Hypothalamus (tissue), 51 donors: ENCODE results near the gene FOXP2.
A peak's percentile ranks its signal among the peaks of the same experiment; 100 is the strongest.
"Not testable (repeated sequence)": the region's sequence is repeated elsewhere in the genome, so short reads cannot be mapped to it uniquely, and the experiment has no call there.

Experiments used
- DNase-seq, 51 donors: peaks; one replicate each; lab custom pipeline; 2025; lab: John Stamatoyannopoulos, UW

Gene FOXP2

DNA sequence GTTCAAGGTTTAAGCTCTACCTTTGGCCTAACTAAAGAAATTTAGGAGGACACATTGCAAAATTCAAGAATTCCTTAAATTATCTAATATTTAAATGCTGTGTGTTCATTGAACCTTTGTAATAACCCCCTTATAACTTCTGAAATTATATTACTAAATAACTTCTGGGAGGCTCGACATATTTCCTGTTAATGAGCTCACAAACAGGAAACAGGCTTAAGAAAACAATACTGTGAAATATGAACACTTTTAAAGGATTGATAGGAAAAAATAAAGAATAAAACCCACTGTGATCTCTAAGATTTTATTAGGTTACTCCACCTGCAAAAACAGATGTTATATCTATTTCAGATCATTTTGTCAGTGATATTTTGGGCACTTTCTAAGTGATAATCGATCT is 74.1 kb downstream of the FOXP2 start:
- no peak for DNase-seq

DNA sequence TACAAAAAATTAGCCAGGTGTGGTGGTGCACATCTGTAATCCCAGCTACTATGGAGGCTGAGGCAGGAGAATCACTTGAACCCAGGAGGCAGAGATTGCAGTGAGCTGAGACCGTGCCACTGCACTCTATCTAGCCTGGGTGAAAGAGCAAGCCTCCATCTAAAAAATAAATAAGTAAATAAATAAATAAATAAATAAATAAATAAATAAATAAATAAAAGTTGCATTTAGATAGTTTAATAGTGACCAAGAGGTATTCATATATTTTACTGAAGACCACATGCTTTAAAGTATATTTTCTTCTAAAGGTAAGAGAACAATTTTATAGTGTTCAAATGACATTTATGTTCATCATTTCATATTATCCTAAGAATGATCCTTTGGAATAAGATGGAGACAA is 82.9 kb downstream of the FOXP2 start:
- DNase-seq: not testable (repeated sequence)

DNA sequence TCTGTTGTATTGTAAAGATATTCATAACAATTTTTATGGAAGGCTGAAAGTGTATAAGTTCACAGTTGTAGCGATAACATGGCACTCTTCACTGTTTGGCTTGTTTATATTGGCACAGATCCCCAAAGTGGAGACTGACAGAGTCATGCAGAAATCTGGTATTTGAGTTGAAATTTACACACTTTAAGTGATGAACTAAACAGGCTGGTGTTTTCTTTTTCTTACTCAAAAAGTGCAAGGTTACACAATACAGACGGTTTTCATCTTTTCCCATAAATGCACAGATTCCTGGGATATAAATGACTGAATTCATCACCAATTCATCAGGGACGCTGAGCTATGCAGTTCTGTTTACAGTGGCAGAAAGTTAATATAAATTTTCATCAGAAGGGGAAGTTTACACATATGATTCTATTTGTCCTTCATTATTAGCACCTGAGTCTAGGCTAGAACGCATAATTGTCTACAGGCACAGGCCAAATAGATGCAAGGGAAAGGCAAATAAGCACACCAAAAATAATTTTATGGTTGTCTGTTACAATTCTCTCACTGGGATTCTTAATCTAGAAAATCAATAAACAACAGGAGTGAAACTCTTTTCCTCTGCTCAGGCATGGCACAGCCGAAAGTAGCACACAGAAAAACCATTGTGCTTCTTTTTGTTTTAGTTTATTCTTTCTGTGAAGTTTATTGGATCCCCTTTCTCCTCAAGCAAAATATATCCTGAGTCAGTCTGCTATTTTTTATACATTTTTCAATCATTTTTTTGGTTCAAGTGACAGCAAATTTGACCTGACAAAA is 88.0 kb downstream of the FOXP2 start:
- DNase-seq: no peak

DNA sequence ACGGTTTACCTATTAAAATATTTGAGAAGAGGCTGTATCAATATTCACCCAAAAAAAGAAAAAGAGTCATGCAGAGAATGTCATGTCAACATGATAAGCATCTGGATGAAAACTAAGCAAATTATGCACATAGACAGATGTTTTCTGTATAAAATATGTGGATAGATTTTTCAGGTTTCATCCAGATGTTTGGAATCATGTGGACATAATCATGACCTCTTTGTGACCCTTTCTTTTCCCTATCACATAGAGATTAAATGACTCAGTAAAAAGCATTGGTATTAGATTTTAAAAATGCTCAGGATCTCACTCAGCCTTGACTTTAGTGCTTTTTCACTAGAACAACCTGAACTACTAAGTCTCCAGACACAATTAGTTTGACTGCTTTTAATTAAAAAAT is 90.0 kb downstream of the FOXP2 start:
- no peak for DNase-seq

DNA sequence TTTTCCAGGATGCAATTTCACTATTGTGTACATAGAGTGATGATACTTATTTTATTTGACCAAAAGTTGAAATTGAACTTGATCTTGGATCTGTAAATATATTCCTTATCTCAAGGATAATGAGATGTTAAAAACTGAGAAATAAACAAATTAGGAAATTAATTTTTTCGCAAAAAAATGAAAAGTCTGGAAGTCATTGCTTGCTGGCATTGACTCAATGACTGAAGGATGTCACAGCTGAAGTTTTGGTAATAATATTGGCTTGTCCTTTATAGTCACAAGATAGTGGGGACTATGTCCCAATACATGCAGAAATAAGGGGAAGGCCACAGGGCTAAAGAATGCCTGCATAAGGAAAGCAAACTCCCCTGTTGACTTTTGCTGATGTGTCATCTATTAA is 92.8 kb downstream of the FOXP2 start:
- DNase-seq: no peak

DNA sequence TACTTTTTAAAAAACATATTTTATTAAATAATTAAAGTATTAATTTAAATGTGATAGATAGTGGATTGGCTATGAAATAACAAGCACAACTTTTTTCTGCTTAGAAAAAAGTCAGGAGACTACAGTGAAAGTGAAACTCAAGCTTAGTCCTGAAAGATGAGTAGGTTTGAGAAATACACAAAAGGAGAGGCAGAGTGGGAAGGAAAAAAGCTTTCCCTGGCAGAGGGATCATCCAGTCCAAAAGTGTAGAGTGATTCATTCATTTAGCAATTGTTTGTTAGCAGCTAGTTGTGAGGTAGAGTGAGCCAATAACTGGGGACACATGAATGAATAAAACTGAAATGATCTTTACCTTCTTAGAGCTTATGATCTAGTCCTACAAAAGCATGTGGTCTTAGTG is 93.5 kb downstream of the FOXP2 start:
- no peak for DNase-seq

DNA sequence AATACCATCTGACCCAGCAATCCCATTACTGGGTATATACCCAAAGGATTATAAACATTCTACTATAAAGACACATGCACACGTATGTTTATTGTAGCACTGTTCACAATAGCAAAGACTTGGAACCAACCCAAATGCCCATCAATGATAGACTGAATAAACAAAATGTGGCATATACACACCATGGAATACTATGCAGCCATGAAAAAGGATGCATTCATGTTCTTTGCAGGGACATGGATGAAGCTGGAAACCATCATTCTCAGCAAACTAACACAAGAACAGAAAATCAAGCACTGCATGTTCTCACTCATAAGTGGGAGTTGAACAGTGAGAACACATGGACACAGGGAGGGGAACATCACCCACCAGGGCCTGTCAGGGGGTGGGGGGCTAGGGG is 96.2 kb downstream of the FOXP2 start:
- not testable (repeated sequence) for DNase-seq

DNA sequence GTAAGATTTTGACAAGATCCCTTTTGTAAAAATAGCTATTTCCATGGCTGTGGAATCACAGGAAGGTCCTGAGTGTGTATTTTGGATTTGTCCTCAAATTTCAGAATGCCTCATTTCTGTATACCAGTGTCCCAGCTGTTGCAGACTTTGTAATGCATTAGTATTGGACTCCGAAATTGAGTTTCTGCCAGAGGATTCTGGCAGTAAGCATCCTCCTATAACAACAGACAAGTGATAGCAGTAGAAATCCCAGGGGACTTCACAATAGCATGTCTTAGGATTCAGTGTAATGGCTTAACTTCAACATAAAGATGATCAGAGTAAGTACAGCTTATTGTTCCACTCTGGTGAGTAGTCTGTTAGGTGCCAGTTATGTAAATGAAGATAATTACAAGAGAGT is 104.6 kb downstream of the FOXP2 start:
- DNase-seq: no peak

DNA sequence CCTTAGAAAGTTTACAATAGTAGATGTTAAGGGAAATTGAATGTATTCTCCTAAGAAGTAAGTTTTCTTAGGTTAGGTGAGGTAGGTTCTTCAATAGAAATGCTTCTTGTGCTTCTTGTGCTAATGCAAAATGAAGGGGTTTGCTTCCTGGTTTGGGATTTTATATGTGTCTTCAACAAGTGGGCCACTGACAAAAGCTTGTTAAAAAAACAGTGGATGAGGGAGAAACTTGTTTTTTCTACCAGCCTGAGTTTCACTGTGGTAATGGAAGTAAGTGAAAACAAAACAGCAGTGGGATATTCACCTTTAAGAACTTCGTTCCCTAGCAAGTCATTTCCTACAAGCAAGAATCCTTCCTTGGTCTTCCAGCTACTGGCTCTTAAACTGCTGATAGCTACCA is 107.5 kb downstream of the FOXP2 start:
- no peak for DNase-seq

DNA sequence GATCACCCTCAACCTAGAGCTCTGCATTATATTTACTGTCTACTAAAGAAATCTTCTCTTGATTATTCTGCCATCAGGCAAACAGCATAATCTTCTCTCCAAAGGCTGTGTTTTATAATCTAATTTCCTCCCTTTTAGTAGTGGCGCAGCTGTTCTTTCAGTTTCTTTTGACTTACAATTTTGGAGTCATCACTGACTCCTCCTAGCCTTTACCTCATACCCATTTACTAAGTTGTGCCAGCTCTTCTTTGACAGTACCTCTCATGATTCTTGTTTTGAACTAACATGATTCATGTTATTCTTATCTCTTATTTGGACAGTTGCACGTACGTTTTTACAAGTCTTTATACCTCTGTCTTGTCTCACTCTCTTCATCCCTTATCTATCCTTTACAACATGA is 113.0 kb downstream of the FOXP2 start:
- no peak for DNase-seq

DNA sequence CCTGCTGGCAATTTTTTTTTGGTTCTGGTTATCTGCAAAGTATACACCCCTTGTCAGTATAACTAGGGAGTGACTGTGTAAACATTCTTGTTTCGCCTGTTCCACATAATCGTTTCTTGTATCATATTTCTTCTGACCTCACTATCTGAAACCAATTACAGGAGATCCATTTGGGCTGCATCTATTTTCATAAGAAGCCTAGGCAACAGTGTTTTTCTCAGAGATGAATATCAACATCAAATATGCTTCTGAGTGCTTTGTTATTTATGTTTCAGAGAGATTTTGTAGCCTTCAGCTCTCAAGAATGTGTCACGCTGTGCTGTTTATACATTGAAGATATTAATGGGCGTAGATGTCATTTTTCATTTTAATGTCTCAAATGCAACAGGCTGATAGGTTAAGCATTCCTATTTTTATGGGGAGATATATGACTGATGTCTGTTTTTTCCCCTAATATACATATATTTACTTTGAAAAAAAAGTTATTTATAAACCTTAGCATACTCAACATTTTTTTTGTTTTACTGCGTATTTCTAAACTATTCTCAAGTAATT is 115.5 kb downstream of the FOXP2 start:
- DNase-seq: no peak

DNA sequence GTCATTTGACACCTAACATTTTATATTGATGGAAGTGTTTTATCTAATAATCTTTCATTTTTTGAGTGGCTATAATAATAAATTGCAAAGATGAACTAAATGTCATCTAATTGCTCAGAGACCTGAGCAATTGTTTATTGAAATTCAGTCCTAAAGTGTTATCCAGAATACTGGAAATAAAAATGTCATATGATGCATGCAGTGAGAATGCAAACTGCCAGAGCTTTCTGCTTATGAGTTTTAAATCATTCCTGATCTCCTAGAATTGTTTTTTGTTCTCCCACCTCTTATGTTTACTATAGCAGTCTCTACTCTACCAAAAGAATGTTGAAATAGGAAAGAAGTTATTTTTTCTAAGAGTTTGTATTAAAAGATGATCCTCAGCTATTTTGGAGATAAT is 116.7 kb downstream of the FOXP2 start:
- no peak for DNase-seq

DNA sequence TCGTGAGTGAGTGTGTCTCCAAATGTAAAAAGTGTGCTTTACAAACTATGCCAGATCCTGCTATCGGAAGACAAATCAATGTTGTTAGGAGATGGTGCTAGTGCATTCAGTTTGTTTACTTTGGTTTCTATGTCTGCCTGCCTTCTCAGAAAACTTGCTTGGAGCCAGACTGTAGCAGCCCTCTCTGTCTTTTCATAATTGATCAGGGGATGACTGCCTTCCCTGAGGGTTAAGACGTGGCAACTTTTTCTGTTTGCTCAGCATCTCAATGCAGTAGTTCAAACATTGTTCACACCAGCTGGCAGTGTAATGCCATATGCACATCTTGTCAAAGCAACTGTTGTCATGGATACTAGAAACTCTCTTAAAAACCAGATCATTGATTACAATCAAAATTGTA is 118.5 kb downstream of the FOXP2 start:
- no peak for DNase-seq

DNA sequence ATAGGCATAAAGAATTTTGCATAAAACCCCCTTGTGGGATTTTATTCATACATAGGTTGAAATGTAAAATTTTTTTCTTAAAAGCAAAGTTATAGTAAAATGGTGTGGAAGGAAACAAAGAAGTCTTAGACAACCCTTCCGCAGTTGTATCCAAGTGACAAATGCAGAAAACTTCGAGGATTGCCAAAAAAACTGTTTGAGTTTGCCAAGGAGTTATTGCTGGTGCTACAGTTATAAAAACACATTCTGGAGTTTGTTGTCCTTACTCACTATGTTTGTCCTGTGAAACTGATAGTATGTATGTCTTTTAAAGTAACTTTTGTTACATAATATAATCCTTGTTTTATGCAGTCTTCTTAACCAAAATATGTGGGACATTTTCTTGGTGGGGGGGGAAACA is 120.3 kb downstream of the FOXP2 start:
- DNase-seq: no peak

DNA sequence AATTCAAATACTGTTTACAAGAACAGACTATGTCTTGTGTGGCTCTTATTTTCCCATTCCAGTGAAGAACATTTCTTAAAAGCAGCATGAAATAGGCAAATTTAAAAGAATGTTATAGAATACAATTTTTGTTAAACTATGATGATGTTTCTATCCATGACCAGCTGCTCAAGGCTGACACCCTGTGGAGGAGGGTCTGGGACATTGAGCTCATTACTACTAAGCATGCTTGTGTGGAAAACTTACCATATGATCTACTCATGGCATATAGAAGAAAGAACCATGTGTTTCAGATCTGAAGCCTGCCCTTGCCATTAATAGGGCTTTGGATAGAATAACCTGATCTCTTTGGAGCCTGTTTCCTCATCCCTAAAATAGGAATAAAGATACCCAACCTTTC is 125.0 kb downstream of the FOXP2 start:
- no peak for DNase-seq

DNA sequence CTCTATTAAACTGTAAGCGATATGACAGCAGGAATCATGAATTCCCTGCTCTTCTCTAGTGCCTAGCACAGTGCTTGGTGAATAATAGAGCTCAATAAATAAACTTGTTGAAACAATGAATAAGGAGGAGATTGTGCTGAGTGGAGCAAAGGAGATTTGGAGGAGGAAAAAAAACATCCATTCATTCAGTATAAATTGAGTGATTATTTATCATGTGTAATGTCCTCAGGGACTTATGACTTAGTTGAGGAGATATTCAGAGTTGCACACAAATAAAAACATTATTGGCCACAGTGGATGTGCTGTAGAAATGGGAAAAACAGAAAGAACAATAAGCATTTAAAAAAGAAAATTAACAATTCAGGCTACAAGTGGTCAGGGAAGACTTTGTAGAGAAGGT is 125.7 kb downstream of the FOXP2 start:
- no peak for DNase-seq

DNA sequence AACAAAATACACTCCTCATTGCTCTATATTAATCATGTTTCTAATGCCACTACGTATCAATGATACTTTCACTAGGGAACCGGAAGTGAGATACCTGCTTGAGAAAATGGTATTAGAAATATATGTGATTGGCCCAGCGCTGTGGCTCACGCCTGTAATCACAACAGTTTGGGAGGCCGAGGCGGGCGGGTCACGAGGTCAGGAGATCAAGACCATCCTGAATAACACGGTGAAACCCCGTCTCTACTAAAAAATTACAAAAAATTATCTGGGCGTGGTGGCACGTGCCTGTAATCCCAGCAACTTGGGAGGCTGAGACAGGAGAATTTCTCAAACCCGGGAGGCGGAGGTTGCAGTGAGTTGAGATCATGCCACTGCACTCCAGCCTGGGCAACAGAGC is 132.7 kb downstream of the FOXP2 start:
- DNase-seq: not testable (repeated sequence)

DNA sequence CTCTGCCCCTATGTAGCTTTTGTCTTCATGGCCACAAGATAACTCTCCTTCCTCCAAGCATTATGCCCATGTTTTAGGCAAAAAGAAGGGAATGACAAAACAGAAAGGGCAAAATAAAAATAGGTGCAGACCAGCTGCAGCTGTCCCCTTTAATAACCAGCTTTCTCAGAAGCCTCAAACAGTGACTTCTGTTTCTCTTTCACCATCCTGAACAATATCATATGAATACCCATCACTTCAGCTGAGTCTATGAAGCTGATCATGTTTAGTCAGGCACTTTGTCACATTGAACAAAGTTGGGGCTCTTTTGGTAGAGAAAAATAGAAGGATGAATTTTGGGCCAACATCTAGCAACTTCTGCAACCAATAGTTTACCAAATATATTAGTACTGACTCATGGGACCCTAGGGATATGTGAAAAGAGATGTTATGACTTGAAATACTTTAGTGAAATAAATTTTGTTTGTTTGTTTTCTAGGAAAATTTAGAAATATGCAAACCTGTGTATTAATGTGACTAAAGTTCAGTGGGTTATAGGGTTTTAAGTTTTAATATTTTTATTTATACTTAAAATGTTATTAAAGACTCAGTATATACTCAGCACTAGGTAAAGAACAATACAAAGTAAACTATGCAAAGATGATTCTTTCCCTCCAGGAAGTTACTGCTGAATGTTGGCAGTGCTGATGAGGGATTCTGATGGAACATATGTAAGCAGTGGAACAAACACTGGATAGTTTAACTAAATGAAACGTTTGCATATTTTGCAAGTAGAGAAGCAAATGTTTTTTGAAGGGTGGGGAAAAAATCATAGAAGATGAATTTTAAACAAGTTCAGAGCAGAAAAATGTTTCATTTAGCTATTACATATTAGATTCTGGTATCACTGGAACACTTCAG is 133.7 kb downstream of the FOXP2 start:
- DNase-seq: no peak

DNA sequence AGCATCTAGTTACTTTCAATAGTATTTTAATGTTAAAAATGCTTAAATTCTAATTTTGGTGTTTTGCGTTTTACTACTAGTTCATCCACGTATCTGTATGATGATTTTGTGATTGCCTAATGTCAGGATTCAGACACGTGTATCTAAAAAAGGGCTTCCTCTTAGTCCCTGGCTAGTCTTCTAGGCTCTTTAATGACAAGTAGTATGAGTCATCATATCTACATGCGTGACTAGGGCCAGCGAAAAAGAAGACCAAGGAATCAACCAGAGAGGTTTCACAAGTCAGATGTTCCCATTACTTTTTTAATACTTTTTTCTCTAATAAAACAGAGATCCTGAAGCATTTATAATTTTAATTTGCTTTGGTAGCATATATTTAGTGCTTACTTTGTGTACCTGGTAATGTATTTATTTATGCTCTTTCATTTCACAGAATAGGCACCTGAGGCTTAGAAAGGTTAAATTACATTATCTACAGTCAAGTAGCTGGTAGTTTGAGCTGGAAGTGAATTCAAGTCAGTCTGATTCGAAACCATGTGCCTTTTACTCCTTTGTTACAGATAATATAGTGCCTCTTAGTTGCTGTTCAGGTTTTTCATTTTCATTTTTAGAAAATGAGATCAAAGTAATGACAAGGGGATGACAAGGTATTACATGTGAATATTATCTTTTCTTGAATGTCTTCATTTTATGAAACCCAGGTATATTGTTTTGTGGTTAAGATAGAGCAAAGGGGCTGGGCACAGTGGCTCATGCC is 140.3 kb downstream of the FOXP2 start:
- DNase-seq: no peak

DNA sequence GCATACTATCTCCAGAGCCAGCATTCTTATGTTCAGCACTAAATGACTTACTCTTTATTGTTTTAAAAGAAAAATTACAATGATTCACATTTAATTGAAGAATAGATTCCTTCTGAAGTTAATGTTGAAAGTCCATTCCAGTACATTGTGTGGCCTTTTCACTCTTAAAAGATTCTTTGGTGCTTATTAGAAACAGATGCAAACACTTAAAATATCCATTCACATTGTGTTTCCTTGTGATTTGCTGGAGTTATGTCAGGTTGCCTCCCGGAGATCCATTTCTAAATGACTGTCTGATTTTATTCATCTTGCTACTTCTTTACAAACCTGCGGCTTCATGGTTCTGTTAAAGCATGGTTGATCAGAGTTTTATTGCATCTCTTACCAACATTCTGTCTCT is 152.8 kb downstream of the FOXP2 start:
- DNase-seq: no peak

DNA sequence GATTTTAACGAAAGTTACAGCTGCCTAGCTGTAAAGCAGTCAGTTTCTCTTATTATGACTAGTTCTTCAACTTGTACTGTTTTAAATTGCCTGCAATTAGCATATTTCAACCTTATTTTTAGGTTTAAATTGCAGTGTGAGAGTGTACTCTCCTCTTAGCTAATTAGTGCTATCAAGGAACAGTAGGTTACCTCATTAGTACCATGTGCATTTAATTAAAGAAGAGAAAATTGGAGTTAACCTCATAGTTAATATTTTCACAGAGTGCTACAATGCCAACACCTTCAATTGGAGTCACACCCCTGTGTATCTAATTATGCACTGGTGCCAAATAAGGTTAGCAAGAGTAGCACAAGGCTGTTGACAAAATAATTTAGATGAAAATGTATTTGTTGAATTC is 154.6 kb downstream of the FOXP2 start:
- DNase-seq: peak in 1 of 51 donors; percentile 16
